ENCODE data around the gene ZNF653. TPM values are rescaled to one million over a fixed set of nuclear protein-coding genes. Genes with fewer than 3 reads are reported as not detected.

The ZNF653 gene, protein sequence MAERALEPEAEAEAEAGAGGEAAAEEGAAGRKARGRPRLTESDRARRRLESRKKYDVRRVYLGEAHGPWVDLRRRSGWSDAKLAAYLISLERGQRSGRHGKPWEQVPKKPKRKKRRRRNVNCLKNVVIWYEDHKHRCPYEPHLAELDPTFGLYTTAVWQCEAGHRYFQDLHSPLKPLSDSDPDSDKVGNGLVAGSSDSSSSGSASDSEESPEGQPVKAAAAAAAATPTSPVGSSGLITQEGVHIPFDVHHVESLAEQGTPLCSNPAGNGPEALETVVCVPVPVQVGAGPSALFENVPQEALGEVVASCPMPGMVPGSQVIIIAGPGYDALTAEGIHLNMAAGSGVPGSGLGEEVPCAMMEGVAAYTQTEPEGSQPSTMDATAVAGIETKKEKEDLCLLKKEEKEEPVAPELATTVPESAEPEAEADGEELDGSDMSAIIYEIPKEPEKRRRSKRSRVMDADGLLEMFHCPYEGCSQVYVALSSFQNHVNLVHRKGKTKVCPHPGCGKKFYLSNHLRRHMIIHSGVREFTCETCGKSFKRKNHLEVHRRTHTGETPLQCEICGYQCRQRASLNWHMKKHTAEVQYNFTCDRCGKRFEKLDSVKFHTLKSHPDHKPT
- 10 to 100 TPM; 13.1 to 16.6 TPM for total RNA-seq

GRCh38 chr19:11505504-11506100 lies at the start of gene ZNF653:
TSS of gene ZNF653 (minus strand) at chr19:11505839. CDS start at chr19:11505786, 53 bp downstream.
- intact Hi-C loops (cut with DNase I, micrococcal nuclease): loop anchor here (1.0 to 2.0 kb wide), 19 partner anchors 23 to 708 kb away; partner anchors contain the start of genes ECSIT (in 2 of the 2), ELOF1 (in 2 of the 2), CARM1 (in 1 of the 2) and CCDC159 (in 1 of the 2)
- DNase-seq (peak; percentile 97), ATAC-seq (peak; percentile 67)
- Mint-ChIP-seq H3K9me3 (ENCODE audit: low read depth) (no peaks in the 10 kb centered on the region), H3K36me3 (ENCODE audit: low read depth) (peaks cover 16% of the 10 kb centered on the region), H3K27me3 (no peaks in the 10 kb centered on the region), H3K27ac (peak within 1 kb of the TSS; percentile 94), H3K4me1 (peaks cover 12% of the 10 kb centered on the region), H3K4me3 (peak within 1 kb of the TSS; percentile 83)
- ChIA-PET POLR2A (no interaction called here), CTCF (interaction anchor here (1.7 kb wide), 1 partner anchor 23 kb away, joined by 6 read pairs; no protein-coding TSS in a partner anchor)

DNA sequence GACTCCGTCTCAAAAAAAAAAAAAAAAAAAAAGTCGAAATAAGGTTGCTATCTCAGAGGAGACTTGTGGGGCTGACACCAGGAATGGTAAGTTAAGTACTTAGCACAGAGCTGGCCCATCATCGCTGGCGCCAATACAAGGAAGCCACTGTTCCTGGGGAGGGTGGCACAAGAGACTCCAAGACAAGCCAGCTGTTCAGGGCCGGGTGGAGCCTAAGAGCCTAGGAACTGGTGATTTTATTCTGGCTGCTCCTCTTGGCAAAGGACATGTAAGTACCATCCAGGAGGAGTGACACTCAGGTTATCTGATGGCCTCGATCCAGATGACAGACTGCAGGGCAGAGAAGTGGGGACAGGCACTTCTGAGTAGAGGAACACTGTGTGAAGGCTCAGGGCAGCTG lies 49.6 kb upstream of the ZNF653 start:
- peak overlapping the region; percentile 51 for H3K27ac Mint-ChIP-seq
- no peak for DNase-seq
- no peak for ATAC-seq
- CTCF ChIA-PET: no interaction called here
- no peaks in the 10 kb centered on the region for H3K9me3 Mint-ChIP-seq (ENCODE audit: low read depth)
- H3K4me3 Mint-ChIP-seq: no peak overlapping the region
- intact Hi-C loops (cut with DNase I, micrococcal nuclease): no loop called here
- H3K36me3 Mint-ChIP-seq (ENCODE audit: low read depth): peaks cover 28% of the 10 kb centered on the region
- peaks cover 33% of the 10 kb centered on the region for H3K4me1 Mint-ChIP-seq
- no peaks in the 10 kb centered on the region for H3K27me3 Mint-ChIP-seq
- POLR2A ChIA-PET: no interaction called here

DNA sequence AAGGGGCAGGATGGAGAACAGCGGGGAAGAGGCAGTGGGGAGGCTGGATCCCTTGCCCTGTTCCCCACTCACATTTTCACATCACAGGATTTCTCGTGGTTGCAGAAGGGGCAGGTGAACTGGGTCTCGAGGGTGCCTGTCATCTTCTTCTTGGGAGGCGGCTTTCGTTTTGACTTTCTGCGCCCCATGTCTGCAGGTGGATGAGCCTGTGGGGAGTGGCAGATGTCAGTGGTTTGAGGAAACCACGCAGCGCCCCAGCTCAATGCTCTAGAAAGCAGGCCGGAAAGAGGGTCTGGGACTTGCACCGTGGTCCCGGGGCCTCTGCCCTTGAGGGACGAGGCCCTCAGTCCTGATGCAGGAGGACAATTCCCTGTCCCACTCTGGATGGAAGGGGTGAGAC lies 48.5 kb upstream of the ZNF653 start:
- H3K27me3 Mint-ChIP-seq: no peaks in the 10 kb centered on the region
- intact Hi-C loops (cut with DNase I, micrococcal nuclease): no loop called here
- ATAC-seq (no peak), DNase-seq (peak; percentile 42)
- H3K4me1 Mint-ChIP-seq: peaks cover 28% of the 10 kb centered on the region
- H3K36me3 Mint-ChIP-seq (ENCODE audit: low read depth): peaks cover 25% of the 10 kb centered on the region
- CTCF ChIA-PET: interaction anchor here (0.9 to 1.1 kb wide), 2 partner anchors 26 to 71 kb away, joined by 3 to 6 read pairs; partner anchors contain the start of gene ECSIT
- H3K27ac Mint-ChIP-seq: peak overlapping the region; percentile 48
- H3K9me3 Mint-ChIP-seq (ENCODE audit: low read depth): no peaks in the 10 kb centered on the region
- POLR2A ChIA-PET: no interaction called here
- no peak overlapping the region for H3K4me3 Mint-ChIP-seq

- no peaks in the 10 kb centered on the region for H3K27me3 Mint-ChIP-seq
- intact Hi-C loops (cut with DNase I, micrococcal nuclease): no loop called here
- DNase-seq: no peak
- H3K9me3 Mint-ChIP-seq (ENCODE audit: low read depth): no peaks in the 10 kb centered on the region
- H3K4me3 Mint-ChIP-seq: no peak overlapping the region
- ChIA-PET POLR2A (no interaction called here), CTCF (no interaction called here)
- ATAC-seq: no peak
- no peak overlapping the region for H3K27ac Mint-ChIP-seq
- H3K4me1 Mint-ChIP-seq: peaks cover 22% of the 10 kb centered on the region
- H3K36me3 Mint-ChIP-seq (ENCODE audit: low read depth): peaks cover 20% of the 10 kb centered on the region
Observed at GRCh38 chr19:11552666-11553372, 47.2 kb upstream of the ZNF653 start.

GRCh38 chr19:11551603-11552235 lies 46.1 kb upstream of the ZNF653 start:
- Mint-ChIP-seq H3K36me3 (ENCODE audit: low read depth) (peaks cover 16% of the 10 kb centered on the region), H3K27ac (no peak overlapping the region), H3K4me1 (peaks cover 16% of the 10 kb centered on the region), H3K4me3 (no peak overlapping the region), H3K27me3 (no peaks in the 10 kb centered on the region), H3K9me3 (ENCODE audit: low read depth) (no peaks in the 10 kb centered on the region)
- DNase-seq (peak; percentile 43), ATAC-seq (peak; percentile 53)
- intact Hi-C loops (cut with DNase I, micrococcal nuclease): no loop called here
- ChIA-PET CTCF (no interaction called here), POLR2A (no interaction called here)

DNA sequence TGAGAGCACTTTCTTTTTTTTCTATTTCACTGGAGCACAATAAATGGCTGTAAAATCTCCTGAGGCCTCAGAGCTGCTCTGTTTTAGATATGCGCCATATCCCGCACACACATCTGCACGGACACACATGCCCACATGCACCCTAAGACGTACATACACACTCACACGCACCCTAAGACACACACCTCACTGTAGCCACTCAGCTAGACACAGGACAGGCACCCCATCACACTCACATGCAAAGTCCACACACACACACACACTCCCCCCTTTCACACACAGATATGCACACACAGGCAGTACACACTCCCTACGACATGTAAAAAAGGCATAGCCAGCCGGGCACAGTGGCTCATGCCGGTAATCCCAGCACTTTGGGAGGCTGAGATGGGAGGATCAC lies 44.6 kb upstream of the ZNF653 start:
- Mint-ChIP-seq H3K9me3 (ENCODE audit: low read depth) (no peaks in the 10 kb centered on the region), H3K27ac (no peak overlapping the region), H3K27me3 (no peaks in the 10 kb centered on the region), H3K4me1 (peaks cover 7% of the 10 kb centered on the region), H3K4me3 (no peak overlapping the region), H3K36me3 (ENCODE audit: low read depth) (peaks cover 10% of the 10 kb centered on the region)
- ATAC-seq: no peak
- DNase-seq: no peak
- CTCF ChIA-PET: no interaction called here
- intact Hi-C loops (cut with DNase I, micrococcal nuclease): no loop called here
- POLR2A ChIA-PET: no interaction called here

DNA sequence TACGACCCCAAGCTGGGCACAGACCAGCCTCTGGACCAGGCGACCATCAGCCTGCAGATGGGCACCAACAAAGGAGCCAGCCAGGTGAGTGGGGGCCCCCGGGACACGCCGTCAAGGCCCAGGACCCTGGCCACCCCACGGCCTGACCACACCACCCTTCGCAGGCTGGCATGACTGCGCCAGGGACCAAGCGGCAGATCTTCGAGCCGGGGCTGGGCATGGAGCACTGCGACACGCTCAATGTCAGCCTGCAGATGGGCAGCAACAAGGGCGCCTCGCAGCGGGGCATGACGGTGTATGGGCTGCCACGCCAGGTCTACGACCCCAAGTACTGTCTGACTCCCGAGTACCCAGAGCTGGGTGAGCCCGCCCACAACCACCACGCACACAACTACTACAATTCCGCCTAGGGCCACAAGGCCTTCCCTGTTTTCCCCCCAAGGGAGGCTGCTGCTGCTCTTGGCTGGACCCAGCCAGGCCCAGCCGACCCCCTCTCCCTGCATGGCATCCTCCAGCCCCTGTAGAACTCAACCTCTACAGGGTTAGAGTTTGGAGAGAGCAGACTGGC lies 43.8 kb upstream of the ZNF653 start:
- H3K4me3 Mint-ChIP-seq: no peak overlapping the region
- no peaks in the 10 kb centered on the region for H3K27me3 Mint-ChIP-seq
- ChIA-PET CTCF (no interaction called here), POLR2A (no interaction called here)
- ATAC-seq (no peak), DNase-seq (no peak)
- H3K9me3 Mint-ChIP-seq (ENCODE audit: low read depth): no peaks in the 10 kb centered on the region
- H3K4me1 Mint-ChIP-seq: peaks cover 5% of the 10 kb centered on the region
- intact Hi-C loops (cut with DNase I, micrococcal nuclease): no loop called here
- no peak overlapping the region for H3K27ac Mint-ChIP-seq
- peaks cover 8% of the 10 kb centered on the region for H3K36me3 Mint-ChIP-seq (ENCODE audit: low read depth)

- Mint-ChIP-seq H3K27ac (no peak overlapping the region), H3K4me3 (no peak overlapping the region), H3K36me3 (ENCODE audit: low read depth) (peaks cover 3% of the 10 kb centered on the region), H3K27me3 (no peaks in the 10 kb centered on the region), H3K4me1 (no peaks in the 10 kb centered on the region), H3K9me3 (ENCODE audit: low read depth) (no peaks in the 10 kb centered on the region)
- DNase-seq (no peak), ATAC-seq (no peak)
- intact Hi-C loops (cut with DNase I, micrococcal nuclease): no loop called here
- ChIA-PET CTCF (no interaction called here), POLR2A (no interaction called here)
Observed at GRCh38 chr19:11547929-11548700, 42.5 kb upstream of the ZNF653 start.

- peaks cover 19% of the 10 kb centered on the region for H3K27me3 Mint-ChIP-seq
- H3K9me3 Mint-ChIP-seq (ENCODE audit: low read depth): no peaks in the 10 kb centered on the region
- intact Hi-C loops (cut with DNase I, micrococcal nuclease): no loop called here
- H3K36me3 Mint-ChIP-seq (ENCODE audit: low read depth): no peaks in the 10 kb centered on the region
- no peak overlapping the region for H3K4me3 Mint-ChIP-seq
- peak; percentile 40 for ATAC-seq
- no peak for DNase-seq
- ChIA-PET POLR2A (no interaction called here), CTCF (interaction anchor here (1.1 kb wide), 1 partner anchor 59 kb away, joined by 4 read pairs; no protein-coding TSS in a partner anchor)
- no peaks in the 10 kb centered on the region for H3K4me1 Mint-ChIP-seq
- no peak overlapping the region for H3K27ac Mint-ChIP-seq
Observed at GRCh38 chr19:11541238-11541637, 35.6 kb upstream of the ZNF653 start.

- no peak overlapping the region for H3K4me3 Mint-ChIP-seq
- no peak for ATAC-seq
- no peaks in the 10 kb centered on the region for H3K36me3 Mint-ChIP-seq (ENCODE audit: low read depth)
- CTCF ChIA-PET: interaction anchor here (1.1 kb wide), 1 partner anchor 58 kb away, joined by 4 read pairs; no protein-coding TSS in a partner anchor
- peaks cover 3% of the 10 kb centered on the region for H3K4me1 Mint-ChIP-seq
- peaks cover 19% of the 10 kb centered on the region for H3K27me3 Mint-ChIP-seq
- no peaks in the 10 kb centered on the region for H3K9me3 Mint-ChIP-seq (ENCODE audit: low read depth)
- POLR2A ChIA-PET: no interaction called here
- H3K27ac Mint-ChIP-seq: no peak overlapping the region
- intact Hi-C loops (cut with DNase I, micrococcal nuclease): no loop called here
- DNase-seq: no peak
Observed at GRCh38 chr19:11540645-11541044, 35.0 kb upstream of the ZNF653 start.
